Measurements from ENCODE around the gene ANGPTL4. TPM values are rescaled to one million over a fixed set of nuclear protein-coding genes. Genes with fewer than 3 reads are reported as not detected.

The ANGPTL4 gene
- total RNA-seq, 2 donors from 2014 or later: 32.6 to 69.1 TPM

GRCh38 chr19:8416796-8417195 lies 52.8 kb downstream of the ANGPTL4 start:
- Histone ChIP-seq H3K9me3 (no peaks in the 10 kb centered on the region), H3K4me3 (no peak overlapping the region), H3K27me3 (no peaks in the 10 kb centered on the region), H3K36me3 (peaks cover 3% of the 10 kb centered on the region), H3K4me1 (peaks cover 0 to 48% of the 10 kb centered on the region in 2 donors), H3K27ac (peak overlapping the region; percentile 16 to 41)
- no peak for TF ChIP-seq CTCF (IDR thresholded peaks at IDR 0.05)
- DNase-seq (ENCODE audit: low spot score): no peak

GRCh38 chr19:8421484-8422461 lies 57.8 kb downstream of the ANGPTL4 start:
- Histone ChIP-seq H3K9me3 (no peaks in the 10 kb centered on the region), H3K4me3 (no peak overlapping the region), H3K27me3 (no peaks in the 10 kb centered on the region), H3K36me3 (peaks cover 11% of the 10 kb centered on the region), H3K4me1 (peaks cover 0 to 42% of the 10 kb centered on the region in 2 donors), H3K27ac (no peak overlapping the region)
- DNase-seq (ENCODE audit: low spot score): no peak
- no peak for TF ChIP-seq CTCF (IDR thresholded peaks at IDR 0.05)

GRCh38 chr19:8423817-8424223 lies 59.9 kb downstream of the ANGPTL4 start:
- H3K4me1 ChIP-seq: peaks cover 0 to 22% of the 10 kb centered on the region in 2 donors
- DNase-seq (ENCODE audit: low spot score): peak; percentile 97
- H3K27me3 ChIP-seq: no peaks in the 10 kb centered on the region
- peaks cover 27% of the 10 kb centered on the region for H3K36me3 ChIP-seq
- H3K27ac ChIP-seq: peak overlapping the region; percentile 81
- H3K9me3 ChIP-seq: no peaks in the 10 kb centered on the region
- TF ChIP-seq CTCF (IDR thresholded peaks at IDR 0.05): no peak
- peak overlapping the region in 1 of 2 donors; percentile 22 for H3K4me3 ChIP-seq

Small RNA genes within 50 kb of the gene (microRNA-seq; reads per million reads assigned to microRNA genes)
- gene MIR4999 (ENCODE audit: borderline number of aligned reads in 2 of 2, borderline replicate concordance in 1 of 2): 5.7 to 12.0 reads per million in 2 donors

Other genes starting within 250 kb of the ANGPTL4 start
- gene FBN3, start 214.6 kb upstream of the ANGPTL4 start, total RNA-seq: not detected
- gene CERS4, start 154.8 kb upstream of the ANGPTL4 start, total RNA-seq: 10 to 100 TPM; 19.4 to 20.5 TPM
- gene CD320, start 55.8 kb upstream of the ANGPTL4 start, total RNA-seq: 10 to 100 TPM; 48.8 to 51.0 TPM
- 10 to 100 TPM; 81.0 to 82.0 TPM for gene NDUFA7, start 42.8 kb upstream of the ANGPTL4 start, total RNA-seq
- gene RPS28, start 42.7 kb upstream of the ANGPTL4 start, total RNA-seq: 100 to 1,000 TPM; 158 to 402 TPM
- gene KANK3, start 20.9 kb upstream of the ANGPTL4 start, total RNA-seq: 10 to 100 TPM; 12.8 to 18.4 TPM
- gene RAB11B, start 26.2 kb downstream of the ANGPTL4 start, total RNA-seq: 10 to 100 TPM; 51.0 to 66.0 TPM
- gene MARCHF2, start 49.1 kb downstream of the ANGPTL4 start, total RNA-seq: 100 to 1,000 TPM; 222 to 270 TPM
- gene HNRNPM, start 80.8 kb downstream of the ANGPTL4 start, total RNA-seq: 10 to 100 TPM; 51.0 to 76.5 TPM
- gene PRAM1, start 138.5 kb downstream of the ANGPTL4 start, total RNA-seq: under 1 TPM; 0.19 to 0.79 TPM
- gene ZNF414, start 150.0 kb downstream of the ANGPTL4 start, total RNA-seq: 10 to 100 TPM in 1 of 2 donors, 1 to 10 TPM in 1; 8.2 to 13.5 TPM
- 10 to 100 TPM in 1 of 2 donors, 1 to 10 TPM in 1; 4.4 to 10.8 TPM for gene MYO1F, start 213.3 kb downstream of the ANGPTL4 start, total RNA-seq
- 10 to 100 TPM; 13.1 to 14.9 TPM for gene ADAMTS10, start 246.6 kb downstream of the ANGPTL4 start, total RNA-seq

All from right atrium auricular region (tissue), 2 donors.